Raji (cell line): ENCODE data around the gene CHTF18.

Source experiments
- POLR2A ChIP-seq: IDR thresholded peaks from 2 replicates; pipeline ENCODE4 v1.6.1; 2011; ENCODE audit warnings: low read depth, low read length, control low read depth; ENCODE audit not compliant: insufficient read depth

Gene CHTF18

GRCh38 chr16:795580-796229, 7.3 kb downstream of the CHTF18 start:
- no peak for TF ChIP-seq POLR2A

- TF ChIP-seq POLR2A, result no peak
These were observed 8.1 kb downstream of the CHTF18 start for GRCh38 chr16:796296-797119.

- no peak for TF ChIP-seq POLR2A
These were observed 8.7 kb downstream of the CHTF18 start for GRCh38 chr16:797120-797420.

GRCh38 chr16:797686-798085, 9.3 kb downstream of the CHTF18 start:
- TF ChIP-seq POLR2A, result no peak

- TF ChIP-seq POLR2A, result no peak
These were observed 10.2 kb downstream of the CHTF18 start for GRCh38 chr16:798666-799065.

GRCh38 chr16:799111-799947, 10.9 kb downstream of the CHTF18 start:
- TF ChIP-seq POLR2A, result no peak

- no peak for TF ChIP-seq POLR2A
These were observed 11.8 kb downstream of the CHTF18 start, which contains the start of gene GNG13 for GRCh38 chr16:799948-800833. GNG13 (minus strand) TSS chr16:800734; CDS start chr16:799077, 1,657 bp downstream.

- TF ChIP-seq POLR2A, result peak; percentile 24; the same call in 1 of the 2 replicates
These were observed 12.6 kb downstream of the CHTF18 start for GRCh38 chr16:800834-801511.

GRCh38 chr16:801584-802363, 13.4 kb downstream of the CHTF18 start:
- 0 out of 2 replicates have a peak, but pooled peaks have one; percentile 9 for TF ChIP-seq POLR2A

GRCh38 chr16:802461-802860, 14.0 kb downstream of the CHTF18 start:
- no peak for TF ChIP-seq POLR2A

GRCh38 chr16:802914-803753, 14.7 kb downstream of the CHTF18 start:
- TF ChIP-seq POLR2A, result no peak

GRCh38 chr16:803754-804080, 15.3 kb downstream of the CHTF18 start:
- no peak for TF ChIP-seq POLR2A
